T-helper 22 cell (primary cell): ENCODE results near the gene SNX20.

Experiments used
- DNase-seq: peaks from one replicate; pipeline ENCODE4 v3.0.0-alpha.2; 2020; ENCODE audit warnings: low read depth

The SNX20 gene

DNA sequence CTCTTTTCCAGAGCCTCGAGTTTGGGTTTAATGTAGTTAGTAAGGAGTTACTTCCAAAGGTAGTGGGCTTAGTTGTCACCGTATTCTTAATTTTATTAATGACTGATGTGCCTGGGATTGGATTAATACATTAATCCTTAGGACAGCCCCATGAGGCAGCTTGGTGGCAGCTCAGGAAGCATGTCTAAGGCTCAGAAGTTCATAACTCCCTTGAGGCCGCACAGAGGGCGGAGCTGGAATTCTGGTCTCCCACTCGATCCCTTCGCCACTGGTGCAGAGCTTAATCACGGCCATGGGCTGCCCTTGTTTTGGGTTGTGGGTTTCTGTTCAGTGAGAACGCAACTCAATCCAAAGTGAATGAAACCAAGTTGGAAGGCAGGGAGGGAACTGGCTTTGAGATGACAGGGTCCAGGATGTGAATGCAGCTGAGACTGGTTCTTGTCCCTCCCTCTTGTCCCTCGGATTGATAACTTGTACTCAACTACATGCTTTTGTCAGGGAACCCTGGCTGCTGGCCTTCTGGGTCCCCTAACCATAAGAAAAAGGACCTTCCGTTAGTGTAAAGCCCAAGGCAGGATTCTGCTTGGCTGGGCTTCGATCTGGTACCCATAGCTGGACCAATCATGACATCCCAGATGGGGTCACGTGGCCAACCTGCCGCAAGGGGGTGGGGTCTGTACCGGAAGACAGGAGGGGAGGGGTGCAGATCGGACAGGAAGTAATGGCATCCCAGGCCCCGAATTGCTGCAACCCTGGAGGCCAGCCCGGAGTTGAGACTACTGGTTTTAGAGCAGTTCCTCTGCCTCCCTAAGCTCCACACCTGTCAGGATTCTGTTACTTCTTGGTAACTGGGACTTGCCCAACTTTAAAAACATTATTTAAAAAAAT, 45.4 kb downstream of the SNX20 start:
- no peak for DNase-seq

DNA sequence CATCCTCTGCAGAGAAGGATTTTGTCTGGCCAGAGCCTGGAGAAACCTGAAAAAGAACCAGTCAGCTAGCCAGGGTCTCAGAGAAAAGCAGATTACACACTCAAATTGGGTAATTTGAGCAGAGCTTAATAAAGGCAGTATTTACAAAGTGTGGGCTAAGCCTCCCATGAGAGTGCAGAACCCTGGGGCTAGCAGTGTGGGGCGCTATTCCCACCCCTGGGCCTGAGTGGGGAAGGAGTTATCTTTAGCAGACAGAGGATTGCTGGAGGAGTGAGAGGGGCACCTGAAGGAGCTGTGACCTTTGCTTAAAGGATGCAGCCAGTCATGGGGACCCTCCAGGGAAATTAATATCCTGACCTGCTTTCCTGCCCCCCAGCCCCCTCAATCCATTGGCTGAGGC, 46.2 kb downstream of the SNX20 start:
- no peak for DNase-seq

DNA sequence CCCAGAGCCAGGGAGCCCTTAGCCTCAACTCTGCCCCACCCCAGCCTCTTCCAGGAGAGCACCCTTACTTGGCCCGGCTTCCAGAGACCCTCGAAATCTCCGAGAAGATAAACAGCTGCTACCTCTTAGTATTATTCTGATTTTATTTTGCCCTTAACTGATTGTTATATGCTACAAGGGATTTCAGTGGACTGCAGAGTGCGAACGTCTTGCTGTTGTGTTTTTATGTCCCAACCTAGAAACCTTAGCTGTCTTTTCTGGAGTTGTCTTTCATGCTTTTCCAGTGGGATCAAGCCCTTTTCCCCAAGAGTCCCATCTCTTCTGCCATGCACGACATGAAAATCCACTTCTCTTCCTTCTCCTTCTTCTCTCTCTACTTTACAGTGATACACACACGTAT, 47.0 kb downstream of the SNX20 start:
- no peak for DNase-seq

DNA sequence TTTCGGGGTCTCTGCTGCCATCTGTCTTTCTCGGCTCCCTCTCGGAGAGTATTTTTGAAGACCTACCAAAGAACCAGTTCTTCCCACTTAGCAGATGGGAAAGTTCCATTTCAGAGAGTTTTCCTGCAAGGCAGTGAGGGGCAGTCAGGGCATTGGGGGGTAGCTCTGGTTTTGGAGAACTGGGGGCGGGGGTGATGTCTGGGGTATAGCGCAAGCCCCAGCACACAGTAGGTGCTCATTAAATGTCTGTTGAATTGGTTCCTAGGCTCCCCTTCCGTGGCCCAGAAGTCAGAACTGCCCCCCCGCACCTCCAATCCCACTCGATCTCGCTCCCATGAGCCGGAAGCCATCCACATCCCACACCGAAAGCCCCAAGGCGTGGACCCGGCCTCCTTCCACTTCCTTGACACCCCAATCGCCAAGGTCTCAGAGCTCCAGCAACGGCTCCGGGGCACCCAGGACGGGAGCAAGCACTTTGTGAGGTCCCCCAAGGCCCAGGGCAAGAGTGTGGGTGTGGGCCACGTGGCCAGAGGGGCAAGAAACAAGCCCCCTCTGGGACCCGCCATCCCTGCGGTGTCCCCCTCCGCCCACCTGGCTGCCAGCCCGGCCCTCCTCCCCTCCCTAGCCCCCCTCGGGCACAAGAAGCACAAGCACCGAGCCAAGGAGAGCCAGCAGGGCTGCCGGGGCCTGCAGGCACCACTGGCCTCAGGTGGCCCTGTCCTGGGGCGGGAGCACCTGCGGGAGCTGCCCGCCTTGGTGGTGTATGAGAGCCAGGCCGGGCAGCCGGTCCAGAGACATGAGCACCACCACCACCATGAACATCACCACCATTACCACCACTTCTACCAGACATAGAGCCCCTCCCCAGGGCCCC, 47.9 kb downstream of the SNX20 start:
- no peak for DNase-seq

DNA sequence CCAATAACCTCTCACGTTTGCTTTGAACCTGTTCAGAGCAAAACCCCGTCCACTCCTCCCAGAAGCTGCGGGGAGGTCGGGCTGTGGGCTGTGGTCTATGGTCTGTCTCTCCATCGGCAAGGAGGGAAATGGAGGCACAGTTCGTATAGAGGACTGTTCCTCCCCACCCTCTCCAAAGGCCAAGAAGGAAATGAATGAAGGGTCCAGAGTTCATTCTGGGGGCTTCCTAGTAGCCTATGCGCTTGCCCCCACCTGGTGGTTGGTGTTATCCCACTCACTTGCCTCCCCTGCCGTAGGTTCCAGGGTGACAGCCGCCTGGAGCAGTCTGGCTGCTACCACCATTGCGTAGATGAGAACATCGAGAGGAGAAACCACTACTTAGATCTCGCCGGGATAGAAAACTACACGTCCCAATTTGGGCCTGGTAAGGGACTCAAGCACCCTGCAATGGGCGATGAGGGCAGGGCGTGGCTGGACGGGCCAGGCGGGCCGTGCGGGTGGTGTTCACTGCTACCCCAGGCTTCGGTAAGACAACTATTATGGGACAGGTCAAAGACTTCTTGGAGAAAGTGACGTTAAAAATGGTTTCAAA, 49.0 kb downstream of the SNX20 start:
- no peak for DNase-seq

DNA sequence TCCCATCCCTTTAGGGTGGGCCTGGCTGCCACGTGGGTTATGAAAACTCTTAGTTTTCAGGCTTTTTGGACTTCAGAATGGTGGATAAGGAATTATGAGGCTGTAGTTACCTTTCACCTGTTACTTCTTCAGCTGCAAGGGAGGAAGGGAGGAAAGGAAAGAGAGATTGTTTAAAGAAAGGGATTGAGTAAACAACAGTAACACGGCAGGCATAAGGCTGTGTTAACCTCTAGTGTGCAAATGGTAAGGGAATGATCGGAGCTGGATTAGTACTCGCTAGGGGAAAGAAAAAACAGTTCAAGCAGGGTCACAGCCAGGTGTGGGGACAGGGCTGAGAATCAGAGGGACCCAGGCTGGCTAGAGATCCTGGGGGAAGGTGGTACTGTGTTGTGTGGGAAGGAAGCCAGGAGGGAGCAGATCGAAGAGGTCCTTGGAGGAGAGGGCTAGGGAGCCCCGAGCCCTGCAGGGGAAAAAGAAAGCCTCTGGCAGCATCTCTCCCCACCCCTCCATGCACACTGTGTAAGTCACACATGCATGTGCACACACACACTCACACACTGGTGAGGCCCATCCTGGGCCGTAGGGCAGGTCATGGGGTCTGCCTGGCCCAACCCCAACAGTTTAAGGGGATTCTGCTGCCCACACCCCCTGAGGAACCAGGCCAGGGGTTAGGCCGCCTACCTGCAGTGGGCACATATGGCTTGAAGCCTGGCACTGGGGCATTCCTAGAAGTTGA, 49.7 kb downstream of the SNX20 start:
- no peak for DNase-seq

DNA sequence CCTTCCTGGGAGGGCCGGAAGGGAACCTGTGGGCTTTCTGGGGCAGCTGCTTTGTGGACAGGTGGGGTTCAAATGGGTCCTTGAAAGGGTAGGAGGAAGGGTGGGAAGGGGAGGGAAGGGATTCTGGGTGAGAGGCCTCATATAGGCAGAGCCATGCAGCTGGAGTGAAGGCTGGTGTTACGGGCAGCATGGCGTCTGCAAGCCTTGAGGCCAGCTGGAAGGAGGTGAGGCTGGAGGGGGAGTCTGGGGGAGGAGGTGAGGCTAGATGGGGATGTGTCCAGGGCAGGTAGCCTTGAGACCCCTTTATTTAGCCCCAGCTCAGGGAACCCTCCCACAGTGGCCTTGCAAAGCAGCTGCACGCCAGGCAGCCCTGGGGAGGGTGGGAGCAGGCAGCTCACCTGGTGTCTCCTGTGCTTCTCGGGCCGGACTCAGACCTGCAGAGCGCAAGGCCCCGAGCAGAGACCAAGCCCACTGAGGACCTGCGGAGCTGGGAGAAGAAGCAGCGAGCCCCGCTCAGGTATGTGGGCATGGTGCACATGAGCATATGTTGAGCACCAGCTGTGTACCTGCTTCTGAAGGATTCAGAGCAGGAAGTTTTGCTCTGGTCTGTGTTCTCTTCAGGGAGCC, 50.6 kb downstream of the SNX20 start:
- no peak for DNase-seq

DNA sequence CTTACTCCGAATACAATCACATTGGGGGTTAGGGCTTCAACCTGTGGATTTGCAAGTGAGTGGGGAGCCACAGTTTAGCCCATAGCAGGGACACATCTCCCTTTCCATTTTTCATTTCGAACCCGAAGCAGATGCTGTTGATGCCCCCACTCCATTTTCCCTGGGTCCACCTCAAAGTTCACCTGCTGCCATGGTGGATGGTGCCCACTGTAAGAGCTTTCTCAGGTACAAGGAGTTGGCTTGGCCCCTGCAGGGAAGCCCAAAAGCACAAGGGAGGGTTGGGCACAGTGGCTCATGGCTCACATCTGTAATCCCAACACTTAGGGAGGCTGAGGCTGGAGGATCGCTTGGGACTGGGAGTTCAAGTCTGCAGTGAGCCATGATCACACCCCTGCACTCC, 51.8 kb downstream of the SNX20 start:
- DNase-seq, result no peak

DNA sequence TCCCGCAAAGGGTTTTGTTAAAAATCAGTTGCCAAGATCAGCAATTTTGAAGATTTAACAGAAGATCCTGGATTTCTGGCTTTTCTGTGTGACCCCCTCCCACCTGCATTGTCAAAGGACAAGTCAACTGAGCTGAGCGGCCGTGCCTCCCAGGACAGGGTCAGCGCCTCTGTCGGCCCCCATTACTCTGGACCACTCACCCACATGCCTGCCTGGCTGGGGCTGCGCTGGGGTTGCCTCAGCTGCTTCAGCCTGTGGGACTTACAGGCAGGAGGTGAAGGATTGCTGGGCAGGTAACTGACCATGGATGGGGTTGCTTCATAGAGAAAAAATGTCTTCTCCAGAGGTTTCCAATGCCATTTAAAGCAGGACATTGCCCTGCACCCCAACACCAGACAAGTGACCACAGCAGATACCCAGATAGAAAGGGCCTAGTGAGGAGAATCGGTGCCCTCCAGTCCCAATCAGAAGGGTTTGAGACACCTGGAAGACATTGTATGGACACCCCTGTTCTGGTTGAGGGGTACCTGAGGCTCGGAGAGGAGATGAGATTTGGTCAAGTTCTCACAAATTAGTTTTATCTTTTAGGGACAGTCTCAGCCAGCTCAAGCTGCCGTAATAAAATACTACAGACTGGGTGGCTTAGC, 52.8 kb downstream of the SNX20 start:
- no peak for DNase-seq

DNA sequence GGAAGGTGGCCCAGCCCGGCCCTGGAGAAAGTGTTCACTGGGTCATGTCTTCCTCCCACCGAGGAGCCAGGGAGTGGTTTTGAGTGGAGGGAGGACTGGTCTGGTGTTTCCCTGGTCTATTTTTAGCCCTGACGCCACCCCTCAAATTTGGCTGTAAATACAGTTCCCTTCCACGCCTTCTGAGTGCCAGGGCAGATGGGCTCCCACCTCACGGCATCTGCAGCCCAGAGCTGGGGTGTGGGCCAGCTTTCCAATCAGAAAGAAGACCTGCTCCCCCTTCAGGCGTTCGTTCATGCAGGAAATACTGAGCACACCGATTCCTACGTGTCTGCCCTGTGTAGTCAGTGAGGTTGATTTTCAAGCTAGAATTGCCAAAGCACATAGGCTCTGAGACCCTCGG, 53.7 kb downstream of the SNX20 start:
- no peak for DNase-seq

DNA sequence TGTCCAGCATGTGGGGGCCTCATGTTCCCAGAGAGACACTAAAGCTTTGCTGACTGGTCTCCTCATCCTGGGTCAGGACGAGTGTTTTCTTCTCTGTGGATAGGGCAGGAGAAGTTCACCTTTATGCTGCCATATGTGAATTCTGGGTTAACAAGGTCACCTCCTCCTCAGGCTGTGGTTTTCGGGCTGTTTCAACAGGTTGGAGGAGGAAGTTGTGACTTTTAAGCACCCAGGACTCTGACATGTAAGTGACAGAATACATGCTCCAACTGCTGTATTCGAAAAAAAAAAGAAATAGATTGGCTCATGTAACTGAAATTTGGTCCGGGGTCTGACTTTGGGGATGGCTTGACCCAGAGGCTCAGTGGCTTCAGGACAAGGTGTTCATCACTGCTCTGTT, 54.2 kb downstream of the SNX20 start:
- no peak for DNase-seq

DNA sequence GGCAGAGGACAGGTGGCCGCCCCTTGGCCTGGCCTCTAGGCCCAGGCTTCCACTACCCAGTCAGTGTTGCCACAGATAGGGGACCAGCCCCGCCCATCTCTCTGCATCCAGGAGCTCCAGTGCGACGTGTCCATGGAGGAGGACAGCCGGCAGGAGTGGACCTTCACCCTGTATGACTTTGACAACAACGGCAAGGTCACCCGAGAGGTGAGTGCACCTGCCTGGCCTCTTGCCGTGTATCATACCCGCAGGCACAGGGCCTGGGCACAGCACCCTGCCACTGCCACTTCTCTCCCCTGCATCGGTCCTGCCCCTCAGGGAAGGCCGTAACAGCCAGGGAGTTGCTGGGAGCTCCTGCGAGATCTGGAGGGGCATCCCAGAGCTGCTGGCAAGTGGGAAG, 55.7 kb downstream of the SNX20 start:
- no peak for DNase-seq

DNA sequence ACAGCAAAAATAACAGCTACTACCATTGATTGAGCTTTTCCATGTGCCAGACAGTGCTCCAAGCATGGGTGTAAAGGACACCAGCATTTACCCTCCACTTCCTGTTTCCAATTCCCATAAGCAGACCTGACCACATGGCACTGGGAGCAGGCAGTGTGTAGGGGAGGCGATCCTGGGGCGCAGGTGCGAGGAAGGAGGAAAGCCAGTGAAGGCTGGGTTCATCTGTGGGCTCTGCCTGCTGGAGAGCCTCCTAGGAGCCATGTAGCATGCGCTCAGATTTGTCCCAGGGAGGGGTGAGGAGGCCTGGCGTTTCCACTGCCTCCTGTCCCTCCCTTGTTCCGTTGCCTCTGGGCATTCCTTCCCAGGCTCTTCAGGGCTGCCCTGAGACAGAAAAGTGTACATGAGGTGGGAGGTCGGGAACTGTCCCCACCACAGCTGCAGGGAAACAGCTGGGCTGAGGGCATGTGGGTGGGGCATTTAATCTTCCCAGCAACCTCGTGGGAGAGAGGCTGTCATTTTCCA, 56.6 kb downstream of the SNX20 start:
- DNase-seq, result no peak

DNA sequence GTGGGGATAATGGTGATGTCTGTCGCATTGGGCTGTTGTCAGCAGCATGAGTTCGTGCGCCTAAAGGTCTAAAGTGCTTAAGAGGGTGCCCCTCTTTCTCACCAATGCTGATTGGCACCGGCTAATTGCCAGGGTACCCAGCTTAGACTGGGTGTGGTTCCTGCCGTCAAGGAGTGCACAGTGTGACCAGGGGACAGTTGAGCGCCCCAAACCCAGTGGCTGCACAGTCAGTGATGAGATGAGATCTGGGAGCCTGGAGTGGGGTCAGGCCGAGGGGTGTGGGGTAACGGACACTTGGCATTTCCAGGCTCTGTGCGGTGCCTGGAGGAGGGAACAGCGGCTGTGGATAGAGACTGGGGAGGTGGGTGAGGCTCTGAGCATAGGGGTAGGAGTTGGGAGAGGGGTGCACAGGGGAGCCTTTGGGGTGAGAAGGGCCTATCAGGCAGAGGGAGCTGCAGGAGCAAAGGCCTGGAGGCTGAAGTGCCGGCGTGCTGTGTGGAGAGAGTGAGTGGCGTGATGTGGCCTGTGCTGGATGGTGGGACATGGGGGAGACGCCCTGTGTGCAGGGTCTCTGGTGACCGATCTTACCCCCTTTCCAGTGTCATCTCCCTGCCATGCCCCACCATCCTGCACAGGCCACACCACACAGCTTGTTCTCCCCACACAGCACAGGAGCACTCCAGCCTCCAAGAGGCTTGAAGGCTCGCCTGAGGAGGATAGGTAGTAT, 58.3 kb downstream of the SNX20 start:
- DNase-seq, result no peak

DNA sequence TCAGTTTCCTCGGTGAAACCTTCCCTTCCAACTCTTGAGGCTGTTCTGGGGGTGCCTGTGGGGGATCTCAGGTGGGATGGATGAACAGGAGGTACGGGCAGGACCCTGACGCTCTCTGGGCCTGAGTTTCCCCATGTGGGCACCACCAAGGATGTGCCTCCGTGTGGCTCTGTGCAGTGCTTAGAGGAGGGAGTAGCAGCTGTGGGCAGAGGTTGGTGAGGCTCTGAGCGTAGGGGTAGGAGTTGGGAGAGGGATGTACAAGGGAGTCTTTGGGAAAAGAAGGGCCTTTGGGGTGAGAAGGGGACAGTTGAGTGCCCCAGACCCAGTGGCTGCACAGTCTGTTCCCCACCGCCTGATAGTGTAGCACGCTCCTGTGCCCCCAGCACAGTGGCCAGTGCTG, 59.1 kb downstream of the SNX20 start:
- DNase-seq, result no peak
